BJ (cell line): ENCODE measurements around the gene APOBEC3B. TPM values are rescaled to one million over a fixed set of nuclear protein-coding genes. Genes with fewer than 3 reads are reported as not detected.
"Not testable (repeated sequence)": the region's sequence is repeated elsewhere in the genome, so short reads cannot be mapped to it uniquely, and the experiment has no call there.

ENCODE experiments used
- CTCF ChIA-PET: fragments of 350-600 bp; formaldehyde crosslinking; extraction: SDS; loops from one replicate; lab custom pipeline; 2021; ENCODE audit warnings: antibody characterized with exemption, inconsistent platforms; lab: Yijun Ruan, JAX
- POLR2A ChIA-PET: fragments of 300-600 bp; sonication (Branson Sonifier 250); formaldehyde crosslinking; extraction: SDS; loops from one replicate; lab custom pipeline; 2021; ENCODE audit warnings: antibody characterized with exemption; lab: Charles Lee
- DNase-seq: peaks from one replicate; pipeline ENCODE4 v3.0.0-alpha.2; 2011; ENCODE audit warnings: low read depth
- H3K27me3 ChIP-seq: 2 replicates; pipeline ENCODE4 v1.6.0; 2011; ENCODE audit warnings: low read length; ENCODE audit not compliant: control insufficient read depth, insufficient read depth
- H3K36me3 ChIP-seq: 2 replicates; pipeline ENCODE4 v1.5.1; 2011; ENCODE audit warnings: low read length; ENCODE audit not compliant: control insufficient read depth, insufficient read depth
- H3K4me3 ChIP-seq: 2 replicates; pipeline ENCODE4 v1.5.1; 2011; ENCODE audit warnings: low read depth, mild to moderate bottlenecking, control low read depth, low read length
- CTCF ChIP-seq: IDR thresholded peaks from 2 replicates; pipeline ENCODE4 v1.5.1; 2011; ENCODE audit warnings: low read depth, mild to moderate bottlenecking, control low read depth, inconsistent platforms, low read length, moderate library complexity; ENCODE audit not compliant: insufficient read depth
- polyA plus RNA-seq: library from polyadenylated mRNA; depleted of rRNA; stranded (reverse); fragments of >200 nt; gene quantifications from 2 replicates; pipeline ENCODE4 v1.2.3, GENCODE V29; 2011

Gene APOBEC3B
- polyA plus RNA-seq, 1 experiment: 16.0 TPM

GRCh38 chr22:38971791-38972190 is 10.4 kb upstream of the APOBEC3B start:
- CTCF ChIA-PET: interaction anchor here (1.0 kb wide), 1 partner anchor 22 kb away, joined by 3 read pairs; no protein-coding TSS in a partner anchor
- DNase-seq: no peak
- Histone ChIP-seq H3K36me3 (no peaks in the 10 kb centered on the region), H3K27me3 (no peaks in the 10 kb centered on the region), H3K4me3 (no peak overlapping the region)
- POLR2A ChIA-PET: no interaction called here
- no peak for TF ChIP-seq CTCF

GRCh38 chr22:38972558-38972957 is 9.6 kb upstream of the APOBEC3B start:
- no peak for DNase-seq
- H3K27me3 ChIP-seq: no peaks in the 10 kb centered on the region
- CTCF ChIA-PET: interaction anchor here (1.0 to 1.9 kb wide), 5 partner anchors 21 to 103 kb away, joined by 3 to 7 read pairs (median 4); no protein-coding TSS in a partner anchor
- no peaks in the 10 kb centered on the region for H3K36me3 ChIP-seq
- H3K4me3 ChIP-seq: no peak overlapping the region
- TF ChIP-seq CTCF: no peak
- POLR2A ChIA-PET: no interaction called here

GRCh38 chr22:38973289-38974169 is 8.6 kb upstream of the APOBEC3B start:
- CTCF ChIA-PET: interaction anchor here (0.5 to 1.9 kb wide), 6 partner anchors 9 to 131 kb away, joined by 3 to 7 read pairs (median 4); no protein-coding TSS in a partner anchor
- Histone ChIP-seq H3K4me3 (no peak overlapping the region), H3K36me3 (no peaks in the 10 kb centered on the region), H3K27me3 (no peaks in the 10 kb centered on the region)
- POLR2A ChIA-PET: no interaction called here
- DNase-seq: no peak
- TF ChIP-seq CTCF: peak; percentile 75

- no peak for TF ChIP-seq CTCF
- CTCF ChIA-PET: interaction anchor here (0.5 to 1.9 kb wide), 7 partner anchors 8 to 130 kb away, joined by 3 to 7 read pairs (median 4); no protein-coding TSS in a partner anchor
- DNase-seq: no peak
Observed at GRCh38 chr22:38974170-38974825, 7.8 kb upstream of the APOBEC3B start.

GRCh38 chr22:38974826-38975175 is 7.3 kb upstream of the APOBEC3B start:
- Histone ChIP-seq H3K36me3 (no peaks in the 10 kb centered on the region), H3K27me3 (no peaks in the 10 kb centered on the region), H3K4me3 (no peak overlapping the region)
- no peak for TF ChIP-seq CTCF
- DNase-seq: no peak
- CTCF ChIA-PET: interaction anchor here (1.2 to 1.3 kb wide), 2 partner anchors 9 to 105 kb away, joined by 4 read pairs; no protein-coding TSS in a partner anchor
- POLR2A ChIA-PET: no interaction called here

More at GRCh38 chr22:38974170-38974825, 7.8 kb upstream of the APOBEC3B start:
- POLR2A ChIA-PET: no interaction called here
- H3K36me3 ChIP-seq: no peaks in the 10 kb centered on the region
- no peak overlapping the region for H3K4me3 ChIP-seq
- H3K27me3 ChIP-seq: no peaks in the 10 kb centered on the region

GRCh38 chr22:38977289-38977688 is 4.9 kb upstream of the APOBEC3B start:
- POLR2A ChIA-PET, DNase-seq, H3K27me3 ChIP-seq, H3K36me3 ChIP-seq, CTCF ChIA-PET, H3K4me3 ChIP-seq: not testable (repeated sequence)

GRCh38 chr22:38980587-38980986 is 1.6 kb upstream of the APOBEC3B start:
- POLR2A ChIA-PET, DNase-seq, H3K27me3 ChIP-seq, H3K4me3 ChIP-seq, H3K36me3 ChIP-seq: not testable (repeated sequence)
- CTCF ChIA-PET: interaction anchor here (1.4 kb wide), 1 partner anchor 22 kb away, joined by 3 read pairs; no protein-coding TSS in a partner anchor
